Smooth muscle cell (in vitro differentiated cells): ENCODE data around the gene RC3H2. TPM values are rescaled to one million over a fixed set of nuclear protein-coding genes. Genes with fewer than 3 reads are reported as not detected.

Experiments
- DNase-seq: peaks from one replicate; lab custom pipeline; 2025; ENCODE audit not compliant: unreplicated experiment; lab: John Stamatoyannopoulos, UW
- H2AFZ ChIP-seq: fragments of 200-600 bp; sonication (generic); 2 replicates; pipeline ENCODE4 v1.6.0; 2016; ENCODE audit warnings: antibody characterized with exemption, low read depth, mild to moderate bottlenecking
- H3F3A ChIP-seq: fragments of 200-600 bp; sonication (generic); 2 replicates; pipeline ENCODE4 v1.6.0; 2017; ENCODE audit warnings: antibody characterized with exemption, low read depth
- H3K27ac ChIP-seq: fragments of 200-600 bp; sonication (generic); 2 replicates; pipeline ENCODE4 v1.5.1; 2016; ENCODE audit warnings: low read depth, mild to moderate bottlenecking
- H3K27me3 ChIP-seq: fragments of 200-600 bp; sonication (generic); 2 replicates; pipeline ENCODE4 v1.6.1; 2016; ENCODE audit warnings: low read depth, mild to moderate bottlenecking
- H3K36me3 ChIP-seq: fragments of 200-600 bp; sonication (generic); 2 replicates; pipeline ENCODE4 v1.5.1; 2016; ENCODE audit warnings: low read depth
- H3K4me1 ChIP-seq: fragments of 200-600 bp; sonication (generic); 2 replicates; pipeline ENCODE4 v1.5.1; 2016; ENCODE audit warnings: low read depth
- H3K4me2 ChIP-seq: fragments of 200-600 bp; sonication (generic); 2 replicates; pipeline ENCODE4 v1.6.0; 2016; ENCODE audit warnings: mild to moderate bottlenecking
- H3K4me3 ChIP-seq: fragments of 200-600 bp; sonication (generic); 2 replicates; pipeline ENCODE4 v1.5.1; 2016; ENCODE audit warnings: mild to moderate bottlenecking
- H3K79me2 ChIP-seq: fragments of 200-600 bp; sonication (generic); 2 replicates; pipeline ENCODE4 v1.6.0; 2016; ENCODE audit warnings: low read depth, mild to moderate bottlenecking
- H3K9ac ChIP-seq: fragments of 200-600 bp; sonication (generic); 2 replicates; pipeline ENCODE4 v1.6.0; 2016; ENCODE audit warnings: low read depth
- H3K9me3 ChIP-seq: fragments of 200-600 bp; sonication (generic); replicated peaks from 2 replicates; pipeline ENCODE4 v1.5.1; 2016; ENCODE audit warnings: low read depth
- H4K20me1 ChIP-seq: fragments of 200-600 bp; sonication (generic); 2 replicates; pipeline ENCODE4 v1.6.0; 2016; ENCODE audit warnings: low read depth
- WGBS: methylation state at CpG from one replicate; pipeline ENCODE4 v1.1.7; 2016; ENCODE audit warnings: low lambda C conversion rate; 5-methylcytosine and 5-hydroxymethylcytosine counted together
- polyA plus RNA-seq: library from polyadenylated mRNA; unstranded; fragments of >200 nt; fragmentation: Nextera tagmentation; extraction: Ambion mirVana; gene quantifications from 2 replicates; pipeline ENCODE4 v1.2.1, GENCODE V29; 2016
- total RNA-seq: library from RNA; depleted of rRNA; stranded (reverse); fragments of >200 nt; gene quantifications from 2 replicates; pipeline ENCODE4 v1.2.3, GENCODE V29; 2014
- TF ChIP-seq, protein P1 (sequence below): fragments of 200-600 bp; sonication (generic); IDR thresholded peaks from 2 replicates; pipeline ENCODE4 v1.5.1; 2017; ENCODE audit warnings: borderline replicate concordance, mild to moderate bottlenecking, antibody characterized with exemption; ENCODE audit not compliant: insufficient read depth, poor library complexity, severe bottlenecking

RC3H2 gene
- total and polyA plus RNA-seq, 2 experiments from 2014 or later = 15.3 to 44.7 TPM

- Histone ChIP-seq H2AFZ (no peak overlapping the region), H3F3A (no peaks in the 10 kb centered on the region), H3K36me3 (peaks cover 5% of the 10 kb centered on the region), H3K4me2 (no peak overlapping the region), H3K27me3 (no peaks in the 10 kb centered on the region), H3K27ac (no peak overlapping the region), H3K9ac (no peak overlapping the region), H3K9me3 (no peaks in the 10 kb centered on the region), H3K4me3 (no peak overlapping the region), H4K20me1 (peaks cover 8% of the 10 kb centered on the region), H3K79me2 (no peaks in the 10 kb centered on the region), H3K4me1 (no peaks in the 10 kb centered on the region)
- WGBS = 100% methylated on average over 1 of the region's 5 CpGs
- TF ChIP-seq, protein P1, sequence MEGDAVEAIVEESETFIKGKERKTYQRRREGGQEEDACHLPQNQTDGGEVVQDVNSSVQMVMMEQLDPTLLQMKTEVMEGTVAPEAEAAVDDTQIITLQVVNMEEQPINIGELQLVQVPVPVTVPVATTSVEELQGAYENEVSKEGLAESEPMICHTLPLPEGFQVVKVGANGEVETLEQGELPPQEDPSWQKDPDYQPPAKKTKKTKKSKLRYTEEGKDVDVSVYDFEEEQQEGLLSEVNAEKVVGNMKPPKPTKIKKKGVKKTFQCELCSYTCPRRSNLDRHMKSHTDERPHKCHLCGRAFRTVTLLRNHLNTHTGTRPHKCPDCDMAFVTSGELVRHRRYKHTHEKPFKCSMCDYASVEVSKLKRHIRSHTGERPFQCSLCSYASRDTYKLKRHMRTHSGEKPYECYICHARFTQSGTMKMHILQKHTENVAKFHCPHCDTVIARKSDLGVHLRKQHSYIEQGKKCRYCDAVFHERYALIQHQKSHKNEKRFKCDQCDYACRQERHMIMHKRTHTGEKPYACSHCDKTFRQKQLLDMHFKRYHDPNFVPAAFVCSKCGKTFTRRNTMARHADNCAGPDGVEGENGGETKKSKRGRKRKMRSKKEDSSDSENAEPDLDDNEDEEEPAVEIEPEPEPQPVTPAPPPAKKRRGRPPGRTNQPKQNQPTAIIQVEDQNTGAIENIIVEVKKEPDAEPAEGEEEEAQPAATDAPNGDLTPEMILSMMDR = no peak
- no peak for DNase-seq
Measured at GRCh38 chr9:122866079-122866478, 39.1 kb downstream of the RC3H2 start.

DNA sequence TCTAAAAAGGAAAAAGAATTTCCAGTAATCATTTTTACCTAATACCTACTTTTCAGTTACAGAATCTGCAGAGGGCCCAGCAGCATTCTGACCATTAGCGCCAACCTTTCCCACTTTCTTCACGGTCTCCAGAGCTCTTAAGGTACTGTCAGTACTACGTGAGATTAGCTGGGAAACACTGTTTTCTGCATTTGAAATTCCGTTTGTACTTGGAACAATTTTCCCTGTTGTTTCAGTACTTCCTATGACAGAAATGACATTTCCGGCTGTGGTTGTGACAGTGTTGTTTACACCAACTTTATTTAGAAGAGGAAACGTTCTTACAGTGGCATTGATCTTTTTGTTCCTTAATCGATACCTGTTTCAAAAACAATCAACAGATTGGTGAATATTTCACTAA lies 39.9 kb downstream of the RC3H2 start:
- TF ChIP-seq, protein P1 = no peak
- no peak overlapping the region for H3K4me3 ChIP-seq
- H3K9me3 ChIP-seq = no peaks in the 10 kb centered on the region
- peaks cover under 1% of the 10 kb centered on the region for H4K20me1 ChIP-seq
- H2AFZ ChIP-seq = no peak overlapping the region
- no peak overlapping the region for H3K9ac ChIP-seq
- no peak for DNase-seq
- 98% methylated on average over 7 of the region's 7 CpGs for WGBS
- no peaks in the 10 kb centered on the region for H3F3A ChIP-seq
- H3K4me2 ChIP-seq = no peak overlapping the region
- H3K27me3 ChIP-seq = no peaks in the 10 kb centered on the region
- H3K36me3 ChIP-seq = peaks cover 5% of the 10 kb centered on the region
- no peaks in the 10 kb centered on the region for H3K4me1 ChIP-seq
- no peak overlapping the region for H3K27ac ChIP-seq
- no peaks in the 10 kb centered on the region for H3K79me2 ChIP-seq

DNA sequence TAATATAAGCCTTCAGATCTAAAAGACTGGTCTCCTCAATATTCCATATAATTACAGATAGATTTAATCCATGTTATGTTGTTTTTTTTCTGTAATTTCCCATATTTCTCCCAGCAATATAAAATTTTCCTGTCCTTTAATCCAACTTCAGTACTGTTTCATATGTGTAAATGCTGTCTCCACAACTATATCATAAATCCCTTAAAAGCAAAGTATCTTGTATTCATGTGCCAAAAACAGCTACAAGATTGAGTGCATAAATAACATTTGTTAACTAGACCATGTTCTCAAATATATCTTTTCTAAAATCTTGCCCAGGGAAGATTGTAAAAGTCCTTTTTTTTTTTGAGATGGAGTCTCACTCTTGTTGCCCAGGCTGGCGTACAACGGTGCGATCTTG lies 41.8 kb downstream of the RC3H2 start:
- H2AFZ ChIP-seq = no peak overlapping the region
- no peaks in the 10 kb centered on the region for H3K79me2 ChIP-seq
- H3K4me2 ChIP-seq = no peak overlapping the region
- peaks cover 5% of the 10 kb centered on the region for H3K36me3 ChIP-seq
- H3K9me3 ChIP-seq = no peaks in the 10 kb centered on the region
- H3K4me1 ChIP-seq = no peaks in the 10 kb centered on the region
- no peak overlapping the region for H3K4me3 ChIP-seq
- H3K27me3 ChIP-seq = no peaks in the 10 kb centered on the region
- no peaks in the 10 kb centered on the region for H4K20me1 ChIP-seq
- whole genome bisulfite sequencing = 100% methylated on average over 3 of the region's 3 CpGs
- TF ChIP-seq, protein P1 = no peak
- DNase-seq = no peak
- H3F3A ChIP-seq = no peaks in the 10 kb centered on the region
- H3K9ac ChIP-seq = no peak overlapping the region
- no peak overlapping the region for H3K27ac ChIP-seq

DNA sequence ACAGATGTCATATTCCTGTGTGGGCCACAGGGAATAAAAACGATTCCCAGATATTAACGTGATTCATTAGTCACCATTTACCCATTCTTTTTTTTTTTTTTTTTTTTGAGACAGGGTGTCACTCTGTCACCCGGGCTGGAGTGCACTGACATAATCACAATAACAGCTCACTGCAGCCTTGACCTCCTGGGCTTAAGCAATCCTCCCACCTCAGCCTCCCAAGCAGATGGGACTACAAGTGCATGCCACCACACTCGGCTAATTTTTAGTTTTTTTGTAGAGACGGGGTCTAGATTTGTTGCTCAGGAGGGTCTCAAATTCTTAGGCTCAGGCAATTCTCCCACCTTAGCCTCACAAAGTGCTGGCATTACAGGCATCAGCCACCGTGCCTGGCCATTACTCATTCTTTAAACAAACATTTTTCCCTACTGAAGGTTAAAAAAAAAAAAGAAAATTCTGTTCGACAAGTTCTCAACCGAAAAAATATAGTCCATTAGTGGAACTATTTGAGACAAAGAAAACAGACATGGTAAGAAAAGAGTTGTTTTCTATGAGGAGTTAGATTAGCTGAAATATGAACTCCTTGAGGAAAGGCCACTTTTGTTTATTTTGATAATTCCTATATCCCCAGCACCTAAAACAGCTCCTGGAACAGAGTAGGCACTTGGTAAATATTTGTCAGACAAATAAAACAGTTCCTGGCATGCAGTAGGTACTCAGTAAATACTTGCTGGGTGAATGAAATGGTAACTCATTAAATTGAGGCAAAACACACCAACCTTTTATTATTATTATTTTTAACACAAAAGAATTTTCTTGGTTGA lies 44.6 kb downstream of the RC3H2 start:
- TF ChIP-seq, protein P1 = no peak
- H3K36me3 ChIP-seq = peaks cover 13% of the 10 kb centered on the region
- H3K79me2 ChIP-seq = no peaks in the 10 kb centered on the region

More for the DNA sequence above, 44.6 kb downstream of the RC3H2 start:
- WGBS = 95% methylated on average over 8 of the region's 8 CpGs
- Histone ChIP-seq H3K4me2 (no peak overlapping the region), H3K9ac (no peak overlapping the region), H4K20me1 (no peaks in the 10 kb centered on the region), H3K4me3 (no peak overlapping the region), H3K27ac (no peak overlapping the region), H3K4me1 (no peaks in the 10 kb centered on the region), H3F3A (no peaks in the 10 kb centered on the region), H2AFZ (no peak overlapping the region), H3K27me3 (no peaks in the 10 kb centered on the region), H3K9me3 (no peaks in the 10 kb centered on the region)
- no peak for DNase-seq
